GM12801 (cell line): Measurements from ENCODE around the gene SHISA3.

Experiments
- CTCF ChIP-seq: IDR thresholded peaks from one replicate; pipeline ENCODE4 v1.5.1; 2011; ENCODE audit warnings: control low read depth; ENCODE audit not compliant: insufficient read length; ENCODE audit errors: extremely low read depth

SHISA3 gene

GRCh38 chr4:42420140-42420539 is 22.9 kb downstream of the SHISA3 start:
- TF ChIP-seq CTCF = no peak

GRCh38 chr4:42425146-42426065 is 28.1 kb downstream of the SHISA3 start:
- no peak for TF ChIP-seq CTCF

DNA sequence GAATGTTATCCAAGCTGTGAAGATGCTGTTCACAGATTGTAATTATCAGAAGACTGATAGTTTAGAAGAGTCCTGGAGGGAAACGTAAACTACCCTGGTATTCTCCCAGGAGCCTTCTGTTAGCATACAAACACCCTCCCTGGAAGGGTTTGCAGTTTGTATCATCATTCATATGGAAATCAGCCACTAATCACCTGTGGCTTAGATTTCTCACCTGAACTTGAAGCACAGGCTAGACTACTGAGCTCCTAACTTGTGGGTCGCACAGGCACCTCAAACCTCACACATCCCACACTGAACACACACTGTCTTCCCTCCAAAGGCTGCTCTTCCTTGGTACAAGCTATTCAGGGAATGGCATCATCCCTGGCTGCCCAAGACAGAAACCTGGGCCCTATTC is 30.7 kb downstream of the SHISA3 start:
- TF ChIP-seq CTCF = no peak

GRCh38 chr4:42436928-42437565 is 39.8 kb downstream of the SHISA3 start:
- no peak for TF ChIP-seq CTCF

GRCh38 chr4:42440083-42440482 is 42.8 kb downstream of the SHISA3 start:
- no peak for TF ChIP-seq CTCF

- TF ChIP-seq CTCF = no peak
These were observed 45.3 kb downstream of the SHISA3 start for GRCh38 chr4:42442601-42443000.

DNA sequence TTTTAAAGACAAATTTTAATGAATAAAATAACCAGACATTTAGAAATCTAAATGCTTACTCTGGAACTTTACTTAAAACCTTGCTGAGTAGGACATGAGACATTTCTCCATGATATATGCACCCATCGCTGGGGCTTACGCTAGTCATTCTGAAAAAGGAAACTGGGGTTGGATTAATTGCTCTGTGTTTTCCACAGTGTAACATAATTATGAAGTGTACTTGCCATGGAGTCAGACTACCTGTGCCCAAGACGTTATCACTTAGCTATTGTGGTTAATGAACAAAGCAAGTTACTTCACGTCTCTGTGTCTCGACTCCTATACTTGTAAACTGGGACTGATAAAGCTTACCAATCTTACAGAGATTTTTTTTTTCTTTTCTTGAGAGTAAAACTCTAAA is 47.8 kb downstream of the SHISA3 start:
- no peak for TF ChIP-seq CTCF
